B cell (primary cell): ENCODE measurements around the gene CDC37. TPM values are rescaled to one million over a fixed set of nuclear protein-coding genes. Genes with fewer than 3 reads are reported as not detected.

Experiments used
- ATAC-seq: fragments of 200-7000 bp; cut with Tn5 transposase; one replicate; pipeline ENCODE4 v1.10.0; 2021; ENCODE audit warnings: low read depth, mild to moderate bottlenecking, moderate number of reproducible peaks, moderate library complexity
- CTCF ChIA-PET: fragments of 350-600 bp; sonication (Branson Sonifier 250); formaldehyde crosslinking; loops from one replicate; lab custom pipeline; 2021; ENCODE audit warnings: antibody characterized with exemption, inconsistent platforms; lab: Charles Lee
- POLR2A ChIA-PET: fragments of 350-600 bp; sonication (Branson Sonifier 250); formaldehyde crosslinking; loops from one replicate; lab custom pipeline; 2021; ENCODE audit warnings: antibody characterized with exemption; lab: Charles Lee
- DNase-seq: peaks from one replicate; pipeline ENCODE4 v3.0.0; 2013
- H2AFZ ChIP-seq: 2 replicates; pipeline ENCODE4 v1.6.1; 2012; ENCODE audit warnings: mild to moderate bottlenecking, low read depth, low read length; ENCODE audit not compliant: insufficient read depth, poor library complexity, severe bottlenecking
- H3K27ac ChIP-seq, 2 donors: 1 replicate in 1 of 2; 2 replicates in 1 of 2; pipeline ENCODE4 v1.5.1; 2012 to 2013; ENCODE audit warnings: low read length in 2 of 2, mild to moderate bottlenecking in 2 of 2, moderate library complexity in 1 of 2
- H3K27me3 ChIP-seq, 4 experiments: fragments of 200-600 bp in 1 of 4; sonication (generic) in 1 of 4; replicated peaks in 1 of 4; 1 replicate in 2 of 4; 2 replicates in 2 of 4; pipeline versions ENCODE4 v1.6.1 to v1.7.0; 2013 to 2016; ENCODE audit warnings: low read length in 3 of 4, mild to moderate bottlenecking in 2 of 4, mixed read lengths in 1 of 4, moderate library complexity in 1 of 4; ENCODE audit not compliant: insufficient read depth in 4 of 4, control insufficient read depth in 3 of 4; ENCODE audit errors: control extremely low read depth in 1 of 4
- H3K36me3 ChIP-seq, 2 experiments: replicated peaks in 1 of 2; 1 replicate in 1 of 2; 2 replicates in 1 of 2; pipeline versions ENCODE4 v1.6.1 to v1.7.1; 2013; ENCODE audit warnings: low read length in 1 of 2; ENCODE audit not compliant: insufficient read depth in 2 of 2, control insufficient read depth in 1 of 2; ENCODE audit errors: control extremely low read depth in 1 of 2, extremely low read depth in 1 of 2
- H3K4me1 ChIP-seq, 2 donors: fragments of 200-600 bp in 1 of 2; sonication (generic) in 1 of 2; 1 replicate in 1 of 2; 2 replicates in 1 of 2; pipeline versions ENCODE4 v1.5.1 to v1.6.1; 2013 to 2017; ENCODE audit warnings: low read length in 2 of 2; ENCODE audit not compliant: control insufficient read depth in 2 of 2, insufficient read depth in 2 of 2
- H3K4me2 ChIP-seq: replicated peaks from 2 replicates; pipeline ENCODE3; 2012; ENCODE audit warnings: mild to moderate bottlenecking, low read depth, low read length; ENCODE audit not compliant: poor library complexity, severe bottlenecking
- H3K4me3 ChIP-seq, 5 experiments: fragments of 200-600 bp in 1 of 5; sonication (generic) in 1 of 5; 1 replicate in 3 of 5; 2 replicates in 2 of 5; pipeline versions ENCODE4 v1.5.1 to v1.7.0; 2011 to 2016; ENCODE audit warnings: low read length in 4 of 5, mild to moderate bottlenecking in 4 of 5, low read depth in 2 of 5, control low read depth in 1 of 5, moderate library complexity in 1 of 5; ENCODE audit not compliant: insufficient read depth in 1 of 5; ENCODE audit errors: control extremely low read depth in 1 of 5, extremely low read depth in 1 of 5
- H3K79me2 ChIP-seq: fragments of 200-600 bp; sonication (generic); one replicate; pipeline ENCODE4 v1.6.0; 2016; ENCODE audit warnings: low read length; ENCODE audit not compliant: control insufficient read depth, insufficient read depth
- H3K9ac ChIP-seq: fragments of 200-600 bp; sonication (generic); 2 replicates; pipeline ENCODE4 v1.6.1; 2017; ENCODE audit warnings: mild to moderate bottlenecking, low read length, moderate library complexity
- H3K9me3 ChIP-seq, 3 donors: one replicate each; pipeline versions ENCODE4 v1.6.1 to v1.7.1; 2013; ENCODE audit warnings: low read length in 2 of 3; ENCODE audit not compliant: control insufficient read depth in 2 of 3, insufficient read depth in 1 of 3; ENCODE audit errors: control extremely low read depth in 1 of 3
- H4K20me1 ChIP-seq: 2 replicates; pipeline ENCODE4 v1.6.0; 2012; ENCODE audit warnings: mild to moderate bottlenecking, low read length; ENCODE audit not compliant: insufficient read depth, control insufficient read depth, poor library complexity, severe bottlenecking
- H3K27ac Mint-ChIP-seq: one replicate; pipeline ENCODE4 v1.8.0; 2021; ENCODE audit warnings: mixed read lengths
- H3K27me3 Mint-ChIP-seq: one replicate; pipeline ENCODE4 v1.8.0; 2021; ENCODE audit warnings: mixed read lengths
- H3K4me1 Mint-ChIP-seq: one replicate; pipeline ENCODE4 v1.8.0; 2021; ENCODE audit warnings: mixed read lengths
- H3K4me3 Mint-ChIP-seq: one replicate; pipeline ENCODE4 v1.8.0; 2021; ENCODE audit warnings: mixed read lengths
- H3K9me3 Mint-ChIP-seq: one replicate; pipeline ENCODE4 v1.8.0; 2022; ENCODE audit warnings: mixed read lengths; ENCODE audit not compliant: insufficient read depth
- EZH2 ChIP-seq: IDR thresholded peaks from 2 replicates; pipeline ENCODE4 v1.6.1; 2012; ENCODE audit warnings: borderline replicate concordance, low read depth, mild to moderate bottlenecking, moderate library complexity, low read length; ENCODE audit not compliant: insufficient read depth, poor library complexity, severe bottlenecking
- WGBS: methylation state at CpG from one replicate; pipeline ENCODE4 v1.1.5; 2013; ENCODE audit warnings: missing lambda C conversion rate; ENCODE audit not compliant: insufficient coverage; 5-methylcytosine and 5-hydroxymethylcytosine counted together
- intact Hi-C: fragments of 100-400 bp; cut with micrococcal nuclease; formaldehyde crosslinking; loops from one replicate; pipeline ENCODE4 v1.10.0; 2022
- polyA plus RNA-seq: library from polyadenylated mRNA; depleted of rRNA; stranded (reverse); fragments of >200 nt; gene quantifications from 2 replicates; pipeline ENCODE4 v1.2.3, GENCODE V29; 2012
- total RNA-seq, 2 donors: library from RNA; stranded (reverse); fragments of 120-200 nt in 1 of 2; gene quantifications; 1 replicate in 1 of 2; 2 replicates in 1 of 2; pipeline versions ENCODE4 v1.2.3 to v1.2.4, GENCODE V29; 2013 to 2022
- TF ChIP-seq, protein P1 (sequence below): fragments of 200-600 bp; IDR thresholded peaks from one replicate; pipeline ENCODE4 v1.8.0; 2022; ENCODE audit warnings: antibody characterized with exemption, mild to moderate bottlenecking

The CDC37 gene
- total and polyA plus RNA-seq, 2 donors (not counting 1 experiment from before 2014, with no cell fraction given) = 193 to 408 TPM

DNA sequence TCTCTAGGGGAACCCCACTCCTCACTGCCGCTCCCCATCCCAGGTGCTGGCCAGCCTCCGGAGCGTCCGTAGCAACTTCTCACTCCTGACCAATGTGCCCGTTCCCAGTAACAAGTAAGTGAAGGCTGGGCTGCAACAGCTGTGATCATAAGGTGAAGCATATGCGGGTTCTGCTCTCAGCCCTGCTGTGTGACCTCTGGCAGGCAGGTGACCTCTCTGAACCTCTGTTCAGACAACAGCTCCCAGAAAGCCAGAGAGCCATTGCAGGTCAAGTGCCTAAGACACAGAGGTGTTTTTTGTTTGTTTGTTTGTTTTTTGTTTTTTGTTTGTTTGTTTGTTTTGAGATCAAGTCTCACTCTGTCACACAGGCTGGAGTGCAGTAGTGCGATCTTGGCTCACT, 45.7 kb upstream of the CDC37 start:
- H3K36me3 ChIP-seq = no peaks in the 10 kb centered on the region
- no peaks in the 10 kb centered on the region for H3K9me3 ChIP-seq
- H3K27ac ChIP-seq = no peak overlapping the region
- peaks cover 0 to 5% of the 10 kb centered on the region in 2 donors for H3K4me1 ChIP-seq
- no peak overlapping the region for H3K4me3 ChIP-seq
- Mint-ChIP-seq H3K27me3 (peaks cover 9% of the 10 kb centered on the region), H3K9me3 (no peaks in the 10 kb centered on the region), H3K27ac (no peak overlapping the region), H3K4me3 (no peak overlapping the region), H3K4me1 (peaks cover 6% of the 10 kb centered on the region)
- POLR2A ChIA-PET = interaction anchor here (0.6 kb wide), 1 partner anchor 78 kb away, joined by 3 read pairs; no protein-coding TSS in a partner anchor
- H3K79me2 ChIP-seq = no peaks in the 10 kb centered on the region
- CTCF ChIA-PET = no interaction called here
- TF ChIP-seq, protein P1, sequence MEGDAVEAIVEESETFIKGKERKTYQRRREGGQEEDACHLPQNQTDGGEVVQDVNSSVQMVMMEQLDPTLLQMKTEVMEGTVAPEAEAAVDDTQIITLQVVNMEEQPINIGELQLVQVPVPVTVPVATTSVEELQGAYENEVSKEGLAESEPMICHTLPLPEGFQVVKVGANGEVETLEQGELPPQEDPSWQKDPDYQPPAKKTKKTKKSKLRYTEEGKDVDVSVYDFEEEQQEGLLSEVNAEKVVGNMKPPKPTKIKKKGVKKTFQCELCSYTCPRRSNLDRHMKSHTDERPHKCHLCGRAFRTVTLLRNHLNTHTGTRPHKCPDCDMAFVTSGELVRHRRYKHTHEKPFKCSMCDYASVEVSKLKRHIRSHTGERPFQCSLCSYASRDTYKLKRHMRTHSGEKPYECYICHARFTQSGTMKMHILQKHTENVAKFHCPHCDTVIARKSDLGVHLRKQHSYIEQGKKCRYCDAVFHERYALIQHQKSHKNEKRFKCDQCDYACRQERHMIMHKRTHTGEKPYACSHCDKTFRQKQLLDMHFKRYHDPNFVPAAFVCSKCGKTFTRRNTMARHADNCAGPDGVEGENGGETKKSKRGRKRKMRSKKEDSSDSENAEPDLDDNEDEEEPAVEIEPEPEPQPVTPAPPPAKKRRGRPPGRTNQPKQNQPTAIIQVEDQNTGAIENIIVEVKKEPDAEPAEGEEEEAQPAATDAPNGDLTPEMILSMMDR = no peak
- no peak for TF ChIP-seq EZH2
- no peak overlapping the region for H2AFZ ChIP-seq
- H3K27me3 ChIP-seq = peaks cover 0 to 5% (median 0%) of the 10 kb centered on the region in 4 experiments
- no peak overlapping the region for H3K9ac ChIP-seq
- H4K20me1 ChIP-seq = no peaks in the 10 kb centered on the region
- intact Hi-C loops = no loop called here
- no peak overlapping the region for H3K4me2 ChIP-seq
- DNase-seq = no peak
- ATAC-seq = no peak
- 93% methylated on average over 4 of the region's 7 CpGs for WGBS

DNA sequence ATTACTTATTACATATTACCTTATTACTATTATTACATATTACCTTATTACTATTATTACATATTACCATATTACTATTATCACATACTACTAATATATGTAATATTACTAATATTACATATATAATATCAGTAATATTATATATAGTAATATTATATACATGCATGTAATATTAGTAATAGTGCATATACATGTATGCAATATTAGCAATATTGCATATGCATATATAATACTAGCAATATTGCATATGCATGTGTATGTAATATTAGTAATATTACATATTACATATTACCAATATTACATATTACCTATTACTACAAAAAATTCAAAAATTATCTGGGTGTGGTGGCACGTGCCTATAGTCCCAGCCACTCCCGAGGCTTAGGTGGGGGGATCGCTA, 39.4 kb upstream of the CDC37 start:
- CTCF ChIA-PET = interaction anchor here (1.0 kb wide), 1 partner anchor 25 kb away, joined by 3 read pairs; no protein-coding TSS in a partner anchor

More for the DNA sequence above, 39.4 kb upstream of the CDC37 start:
- H3K9me3 ChIP-seq = no peaks in the 10 kb centered on the region
- H3K4me3 ChIP-seq = no peak overlapping the region
- Mint-ChIP-seq H3K27ac (no peak overlapping the region), H3K4me3 (no peak overlapping the region), H3K4me1 (peaks cover 5% of the 10 kb centered on the region), H3K27me3 (no peaks in the 10 kb centered on the region), H3K9me3 (no peaks in the 10 kb centered on the region)
- intact Hi-C loops = no loop called here
- no peak overlapping the region for H3K4me2 ChIP-seq
- DNase-seq (no peak), ATAC-seq (no peak)
- no peaks in the 10 kb centered on the region for H3K27me3 ChIP-seq
- no peak overlapping the region for H2AFZ ChIP-seq
- no peaks in the 10 kb centered on the region for H4K20me1 ChIP-seq
- H3K4me1 ChIP-seq = peaks cover 0 to 5% of the 10 kb centered on the region in 2 donors
- 93% methylated on average over 3 of the region's 3 CpGs for WGBS
- no peaks in the 10 kb centered on the region for H3K36me3 ChIP-seq
- POLR2A ChIA-PET = no interaction called here
- TF ChIP-seq, protein P1 = no peak
- TF ChIP-seq EZH2 = no peak
- H3K27ac ChIP-seq = no peak overlapping the region
- H3K79me2 ChIP-seq = no peaks in the 10 kb centered on the region
- H3K9ac ChIP-seq = no peak overlapping the region
